Natural killer cell (primary cell): ENCODE results near the gene MAX. TPM values are rescaled to one million over a fixed set of nuclear protein-coding genes. Genes with fewer than 3 reads are reported as not detected.

Experiments
- ATAC-seq, 3 donors: fragments of 150-1000 bp in 2 of 3; fragments of 200-7000 bp in 1 of 3; cut with Tn5 transposase; 1 replicate in 1 of 3; 2 replicates in 2 of 3; pipeline ENCODE4 v1.10.0; 2021; ENCODE audit warnings: mild to moderate bottlenecking in 2 of 3, moderate library complexity in 2 of 3
- DNase-seq, 2 donors: peaks; one replicate each; pipeline versions ENCODE4 v3.0.0 to v3.0.0-alpha.2; 2013 to 2021; ENCODE audit warnings: mixed read lengths in 1 of 2
- H3K27ac ChIP-seq: one replicate; pipeline ENCODE4 v1.5.1; 2013; ENCODE audit warnings: mild to moderate bottlenecking, low read length
- H3K27me3 ChIP-seq: one replicate; pipeline ENCODE4 v1.6.1; 2013; ENCODE audit warnings: low read length; ENCODE audit not compliant: control insufficient read depth, insufficient read depth
- H3K36me3 ChIP-seq: one replicate; pipeline ENCODE4 v1.6.1; 2013; ENCODE audit warnings: low read length; ENCODE audit not compliant: control insufficient read depth, insufficient read depth
- H3K4me1 ChIP-seq: one replicate; pipeline ENCODE4 v1.6.1; 2013; ENCODE audit warnings: low read length; ENCODE audit not compliant: control insufficient read depth, insufficient read depth
- H3K4me3 ChIP-seq: one replicate; pipeline ENCODE4 v1.5.1; 2013; ENCODE audit warnings: low read length
- H3K9me3 ChIP-seq: one replicate; pipeline ENCODE4 v1.6.1; 2013; ENCODE audit warnings: low read length; ENCODE audit not compliant: control insufficient read depth, insufficient read depth
- H3K27ac Mint-ChIP-seq, 2 donors: one replicate each; pipeline ENCODE4 v1.8.0; 2022; ENCODE audit warnings: mild to moderate bottlenecking in 2 of 2, mixed read lengths in 2 of 2, moderate library complexity in 1 of 2
- H3K27me3 Mint-ChIP-seq, 2 donors: one replicate each; pipeline ENCODE4 v1.8.0; 2022; ENCODE audit warnings: low read depth in 2 of 2, mixed read lengths in 2 of 2
- H3K36me3 Mint-ChIP-seq: one replicate; pipeline ENCODE4 v1.8.0; 2022; ENCODE audit warnings: mixed read lengths
- H3K4me1 Mint-ChIP-seq, 2 donors: one replicate each; pipeline ENCODE4 v1.8.0; 2022; ENCODE audit warnings: mixed read lengths in 2 of 2
- H3K4me3 Mint-ChIP-seq: one replicate; pipeline ENCODE4 v1.8.0; 2022; ENCODE audit warnings: mild to moderate bottlenecking, moderate library complexity, mixed read lengths
- H3K9me3 Mint-ChIP-seq, 2 donors: one replicate each; pipeline ENCODE4 v1.8.0; 2022; ENCODE audit warnings: mixed read lengths in 2 of 2
- WGBS: methylation state at CpG from one replicate; pipeline ENCODE4 v1.1.7; 2013; ENCODE audit warnings: missing lambda C conversion rate; ENCODE audit not compliant: insufficient coverage; 5-methylcytosine and 5-hydroxymethylcytosine counted together
- intact Hi-C: fragments of 100-400 bp; cut with micrococcal nuclease; formaldehyde crosslinking; loops from one replicate; pipeline ENCODE4 v1.14.2; 2022
- total RNA-seq, 4 donors: library from RNA; stranded (reverse); fragments of 120-200 nt in 1 of 4; gene quantifications; one replicate each; pipeline versions ENCODE4 v1.2.3 to v1.2.4, GENCODE V29; 2013 to 2022
- TF ChIP-seq, protein P1 (sequence below): fragments of 200-600 bp; IDR thresholded peaks from one replicate; pipeline ENCODE4 v1.8.0; 2022; ENCODE audit warnings: antibody characterized with exemption

The MAX gene
- total RNA-seq, 3 donors from 2014 or later (not counting 1 experiment from before 2014, with no cell fraction given), result 162 to 208 (median 191) TPM

GRCh38 chr14:65054471-65055085 lies 47.7 kb downstream of the MAX start:
- H3K36me3 Mint-ChIP-seq, result no peaks in the 10 kb centered on the region
- 53% methylated on average over 23 of the region's 23 CpGs for WGBS
- H3K27ac ChIP-seq, result no peak overlapping the region
- H3K4me1 Mint-ChIP-seq, result peaks cover 11 to 26% of the 10 kb centered on the region in 2 donors
- peak overlapping the region; percentile 54 for H3K4me3 Mint-ChIP-seq
- DNase-seq (peak in 1 of 2 donors; percentile 17), ATAC-seq (peak; percentile 76 to 90 (median 82))
- peaks cover 13% of the 10 kb centered on the region for H3K4me1 ChIP-seq
- TF ChIP-seq, protein P1, sequence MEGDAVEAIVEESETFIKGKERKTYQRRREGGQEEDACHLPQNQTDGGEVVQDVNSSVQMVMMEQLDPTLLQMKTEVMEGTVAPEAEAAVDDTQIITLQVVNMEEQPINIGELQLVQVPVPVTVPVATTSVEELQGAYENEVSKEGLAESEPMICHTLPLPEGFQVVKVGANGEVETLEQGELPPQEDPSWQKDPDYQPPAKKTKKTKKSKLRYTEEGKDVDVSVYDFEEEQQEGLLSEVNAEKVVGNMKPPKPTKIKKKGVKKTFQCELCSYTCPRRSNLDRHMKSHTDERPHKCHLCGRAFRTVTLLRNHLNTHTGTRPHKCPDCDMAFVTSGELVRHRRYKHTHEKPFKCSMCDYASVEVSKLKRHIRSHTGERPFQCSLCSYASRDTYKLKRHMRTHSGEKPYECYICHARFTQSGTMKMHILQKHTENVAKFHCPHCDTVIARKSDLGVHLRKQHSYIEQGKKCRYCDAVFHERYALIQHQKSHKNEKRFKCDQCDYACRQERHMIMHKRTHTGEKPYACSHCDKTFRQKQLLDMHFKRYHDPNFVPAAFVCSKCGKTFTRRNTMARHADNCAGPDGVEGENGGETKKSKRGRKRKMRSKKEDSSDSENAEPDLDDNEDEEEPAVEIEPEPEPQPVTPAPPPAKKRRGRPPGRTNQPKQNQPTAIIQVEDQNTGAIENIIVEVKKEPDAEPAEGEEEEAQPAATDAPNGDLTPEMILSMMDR, result no peak
- no peaks in the 10 kb centered on the region for H3K27me3 ChIP-seq
- H3K9me3 Mint-ChIP-seq, result no peaks in the 10 kb centered on the region
- H3K27me3 Mint-ChIP-seq, result no peaks in the 10 kb centered on the region
- intact Hi-C loops, result no loop called here
- no peak overlapping the region for H3K4me3 ChIP-seq
- peak overlapping the region; percentile 17 to 30 for H3K27ac Mint-ChIP-seq
- H3K9me3 ChIP-seq, result no peaks in the 10 kb centered on the region
- H3K36me3 ChIP-seq, result no peaks in the 10 kb centered on the region

GRCh38 chr14:65053466-65053865 lies 48.9 kb downstream of the MAX start:
- no peak overlapping the region for H3K4me3 Mint-ChIP-seq
- 100% methylated on average over 1 of the region's 3 CpGs for WGBS
- ATAC-seq, result no peak
- no peaks in the 10 kb centered on the region for H3K9me3 Mint-ChIP-seq
- Histone ChIP-seq H3K36me3 (no peaks in the 10 kb centered on the region), H3K9me3 (no peaks in the 10 kb centered on the region), H3K27ac (no peak overlapping the region), H3K4me1 (peaks cover 13% of the 10 kb centered on the region), H3K4me3 (no peak overlapping the region), H3K27me3 (no peaks in the 10 kb centered on the region)
- no peak for DNase-seq
- peaks cover 11 to 26% of the 10 kb centered on the region in 2 donors for H3K4me1 Mint-ChIP-seq
- intact Hi-C loops, result no loop called here
- TF ChIP-seq, protein P1, result no peak
- no peaks in the 10 kb centered on the region for H3K27me3 Mint-ChIP-seq
- H3K27ac Mint-ChIP-seq, result peak overlapping the region in 1 of 2 donors; percentile 20
- H3K36me3 Mint-ChIP-seq, result no peaks in the 10 kb centered on the region

GRCh38 chr14:65052832-65053231 lies 49.5 kb downstream of the MAX start:
- H3K9me3 Mint-ChIP-seq, result no peaks in the 10 kb centered on the region

More at GRCh38 chr14:65052832-65053231, 49.5 kb downstream of the MAX start:
- peaks cover 12 to 24% of the 10 kb centered on the region in 2 donors for H3K4me1 Mint-ChIP-seq
- no peaks in the 10 kb centered on the region for H3K27me3 Mint-ChIP-seq
- ATAC-seq (no peak), DNase-seq (no peak)
- no peaks in the 10 kb centered on the region for H3K36me3 Mint-ChIP-seq
- H3K27me3 ChIP-seq, result no peaks in the 10 kb centered on the region
- H3K4me3 Mint-ChIP-seq, result no peak overlapping the region
- WGBS, result 80% methylated on average over 4 of the region's 4 CpGs
- TF ChIP-seq, protein P1, result no peak
- no peaks in the 10 kb centered on the region for H3K9me3 ChIP-seq
- no peak overlapping the region for H3K27ac Mint-ChIP-seq
- peaks cover 2% of the 10 kb centered on the region for H3K36me3 ChIP-seq
- H3K4me3 ChIP-seq, result no peak overlapping the region
- peaks cover 13% of the 10 kb centered on the region for H3K4me1 ChIP-seq
- intact Hi-C loops, result no loop called here
- H3K27ac ChIP-seq, result no peak overlapping the region
